AG20443 (cell line): ENCODE measurements around the gene ERMARD.

Experiments used
- DNase-seq: peaks from one replicate; pipeline ENCODE4 v3.0.0; 2012; ENCODE audit warnings: low spot score, mixed read lengths

ERMARD gene

GRCh38 chr6:169802790-169803189, 51.4 kb downstream of the ERMARD start:
- no peak for DNase-seq

DNA sequence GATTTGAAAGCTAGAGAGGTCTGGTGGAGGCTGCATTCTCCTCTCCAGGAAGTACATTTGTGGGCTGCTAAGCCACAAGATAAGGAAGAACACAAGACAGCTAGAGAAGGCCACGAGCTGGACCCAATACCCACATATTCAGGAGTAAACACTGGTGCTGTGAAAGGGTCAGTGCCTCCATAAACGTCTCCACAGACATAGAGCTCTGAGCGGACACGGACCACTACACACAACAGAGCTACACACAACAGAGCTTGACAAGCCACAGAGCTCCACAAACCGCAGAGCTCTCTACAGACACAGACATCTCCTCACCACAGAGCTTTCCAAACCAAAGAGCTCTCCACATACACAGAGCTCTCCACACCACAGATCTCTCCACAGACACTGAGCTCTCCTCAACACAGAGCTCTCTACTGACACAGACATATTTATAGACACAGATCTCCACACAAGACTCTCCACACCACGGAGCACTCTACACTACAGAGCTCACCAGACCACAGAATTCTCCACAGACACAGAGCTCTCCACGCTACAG, 51.9 kb downstream of the ERMARD start:
- DNase-seq = no peak

- DNase-seq = no peak
These were observed 52.5 kb downstream of the ERMARD start for GRCh38 chr6:169803816-169804340.

- DNase-seq = no peak
These were observed 53.0 kb downstream of the ERMARD start for GRCh38 chr6:169804427-169804826.

- DNase-seq = no peak
These were observed 53.9 kb downstream of the ERMARD start for GRCh38 chr6:169805242-169805838.

- DNase-seq = no peak
These were observed 55.3 kb downstream of the ERMARD start for GRCh38 chr6:169806701-169807100.

- no peak for DNase-seq
These were observed 55.8 kb downstream of the ERMARD start for GRCh38 chr6:169807229-169807628.

GRCh38 chr6:169807699-169808607, 56.5 kb downstream of the ERMARD start:
- DNase-seq = no peak

GRCh38 chr6:169808608-169808967, 57.2 kb downstream of the ERMARD start:
- DNase-seq = no peak

- no peak for DNase-seq
These were observed 58.0 kb downstream of the ERMARD start for GRCh38 chr6:169809386-169809785.

DNA sequence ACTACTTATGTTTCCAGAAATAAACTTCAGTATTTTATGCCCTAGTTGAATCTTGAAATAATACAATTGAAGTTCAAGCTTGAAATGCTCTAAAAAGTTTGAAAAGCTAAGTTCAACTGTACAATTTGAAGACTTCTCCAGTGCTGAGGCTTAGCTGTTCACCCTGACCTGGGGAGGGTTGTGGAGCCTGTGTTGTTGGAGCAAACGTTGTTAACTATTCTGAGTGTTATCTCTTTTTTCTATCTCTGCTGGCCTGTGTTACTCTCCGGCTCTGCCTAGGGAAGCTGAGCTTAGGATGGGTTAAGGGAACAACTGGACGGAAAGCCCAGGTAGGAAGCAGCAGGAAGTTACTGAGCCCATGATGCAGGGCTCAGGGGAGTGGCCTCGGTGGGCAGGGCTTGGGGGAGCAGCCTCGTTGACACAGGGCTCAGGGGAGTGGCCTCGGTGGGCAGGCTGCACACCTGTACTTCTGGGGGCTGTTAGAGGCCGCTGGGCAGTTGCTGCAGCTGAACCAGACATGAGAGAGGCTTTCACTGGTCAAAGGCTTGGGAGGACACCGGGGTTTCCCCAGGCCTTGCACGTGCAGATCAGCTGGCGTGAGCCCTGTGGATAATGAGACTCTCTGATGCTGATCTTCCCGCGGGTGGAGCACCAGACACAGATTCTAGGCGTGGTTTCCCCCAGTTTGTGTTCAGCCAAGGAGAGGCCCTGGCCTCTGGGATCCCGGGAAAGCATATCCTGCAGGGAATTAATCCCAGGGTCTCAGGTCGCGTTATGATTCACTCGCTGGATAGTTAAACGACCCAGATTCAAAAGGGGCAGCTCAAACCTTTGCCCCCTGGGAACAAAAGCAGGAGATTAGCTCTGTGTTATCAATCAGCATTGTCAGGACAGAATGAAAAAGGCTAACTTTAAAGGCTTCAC, 58.9 kb downstream of the ERMARD start:
- no peak for DNase-seq

DNA sequence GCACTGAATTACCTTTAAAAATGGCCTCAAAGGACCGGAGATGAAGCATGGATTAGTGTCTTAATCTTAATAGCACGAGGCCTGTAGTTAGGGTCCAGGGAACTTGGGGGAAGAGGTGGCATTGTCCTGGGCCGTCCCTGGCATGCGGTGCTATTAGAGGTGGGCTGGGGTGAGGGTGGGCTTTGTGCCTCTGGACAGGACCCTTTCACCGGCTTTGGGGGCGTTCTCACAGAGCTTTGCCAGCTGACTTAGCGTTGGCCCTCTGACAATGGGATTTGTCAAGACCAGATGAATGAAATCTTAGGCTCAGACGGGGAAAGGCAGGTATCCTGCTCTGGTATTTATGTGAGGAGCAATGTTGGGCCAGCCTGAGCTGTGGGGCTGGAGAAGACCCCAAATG, 59.6 kb downstream of the ERMARD start:
- no peak for DNase-seq

DNA sequence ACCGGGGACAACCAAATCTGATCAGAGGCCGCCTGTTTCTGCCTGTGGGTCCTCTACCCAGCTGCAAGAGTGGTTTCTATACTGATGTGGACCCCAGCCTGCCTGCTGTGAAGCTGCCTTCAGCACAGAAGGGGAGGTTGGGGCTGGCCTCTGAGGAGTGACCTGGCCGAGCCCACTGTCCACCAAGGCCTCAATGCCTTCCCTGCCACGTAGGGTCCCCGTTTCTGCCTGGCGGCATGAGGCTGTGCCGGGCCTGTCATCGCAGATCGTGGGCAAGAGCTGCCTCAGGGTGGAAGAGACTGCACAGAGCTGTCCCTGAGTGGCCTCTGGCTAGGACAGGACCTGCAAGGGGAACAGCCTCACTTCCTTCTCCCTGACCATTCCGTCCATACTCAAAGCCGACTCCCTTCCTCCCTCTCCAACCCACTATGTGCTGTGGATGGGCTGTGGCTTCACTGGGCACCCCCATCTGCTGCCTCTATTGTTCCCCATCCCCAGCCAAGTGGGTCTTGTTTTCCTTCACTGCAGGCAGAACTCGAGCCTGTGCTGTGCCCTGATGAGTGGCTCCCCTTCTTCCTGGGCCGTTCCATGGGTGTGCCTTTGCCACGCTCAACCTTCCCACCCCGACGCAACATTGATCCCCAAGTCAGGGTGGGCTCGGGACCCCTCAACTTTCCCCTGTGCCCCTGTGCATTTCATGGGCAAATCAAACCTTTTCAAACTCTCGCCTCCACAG, 60.3 kb downstream of the ERMARD start:
- DNase-seq = no peak

DNA sequence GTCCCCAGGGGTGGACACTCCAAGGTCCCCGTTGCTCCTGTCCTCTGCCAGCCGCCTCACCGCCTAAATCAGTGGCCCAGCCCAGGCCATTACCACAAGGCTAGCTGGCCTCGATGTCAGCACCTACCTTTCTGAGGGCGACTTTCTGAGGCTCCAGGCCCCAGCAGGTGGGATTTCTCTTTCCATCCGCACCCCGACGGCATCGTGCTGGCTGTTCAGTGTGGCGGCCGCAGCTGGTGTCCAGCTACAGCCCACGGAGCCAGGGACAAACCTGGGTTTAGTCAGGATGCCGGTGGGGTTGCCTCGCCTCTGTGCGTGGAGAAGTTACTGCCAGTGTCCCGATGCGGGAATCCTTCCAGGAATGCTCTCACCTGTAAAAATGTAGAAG, 60.8 kb downstream of the ERMARD start:
- DNase-seq = no peak

GRCh38 chr6:169813969-169814368, 62.5 kb downstream of the ERMARD start:
- DNase-seq = no peak

DNA sequence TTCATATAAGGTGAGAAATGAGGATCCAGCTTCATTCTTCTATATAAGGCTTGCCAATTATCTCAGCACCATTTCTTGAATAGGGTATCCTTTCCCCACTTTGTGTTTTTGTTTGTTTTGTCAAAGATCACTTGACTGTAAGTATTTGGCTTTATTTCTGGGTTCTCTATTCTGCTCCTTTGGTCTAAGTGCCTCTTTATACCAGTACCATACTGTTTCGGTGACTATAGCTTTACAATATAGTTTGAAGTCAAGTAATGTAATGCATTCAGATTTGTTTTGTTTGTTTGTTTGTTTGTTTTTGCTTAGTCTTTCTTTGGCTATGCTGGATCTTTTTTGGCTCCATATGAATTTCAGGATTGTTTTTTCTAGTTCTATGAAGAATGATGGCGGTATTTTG, 64.6 kb downstream of the ERMARD start:
- DNase-seq = no peak

DNA sequence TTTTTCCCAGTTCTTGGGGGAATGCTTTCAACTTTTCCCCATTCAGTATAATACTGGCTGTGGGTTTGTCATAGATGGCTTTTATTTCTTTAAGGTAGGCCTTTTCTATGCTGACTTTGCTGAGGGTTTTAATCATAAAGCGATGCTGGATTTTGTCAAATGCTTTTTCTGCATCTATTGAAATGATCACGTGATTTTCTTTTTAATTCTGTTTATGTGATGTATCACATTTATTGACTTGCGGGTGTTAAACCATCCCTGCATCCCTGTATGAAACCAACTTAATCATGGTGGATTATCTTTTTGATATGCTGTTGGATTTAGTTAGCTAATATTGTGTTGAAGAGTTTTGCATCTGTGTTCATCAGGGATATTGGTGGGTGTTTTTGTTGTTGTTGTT, 65.6 kb downstream of the ERMARD start:
- DNase-seq = no peak

- no peak for DNase-seq
These were observed 68.9 kb downstream of the ERMARD start for GRCh38 chr6:169820358-169820757.

GRCh38 chr6:169824021-169824420, 72.6 kb downstream of the ERMARD start:
- DNase-seq = no peak

GRCh38 chr6:169824848-169825557, 73.6 kb downstream of the ERMARD start:
- DNase-seq = no peak
